H1 (cell line): ENCODE measurements around the gene HOXD12. TPM values are rescaled to one million over a fixed set of nuclear protein-coding genes. Genes with fewer than 3 reads are reported as not detected.

Experiments used
- CTCF ChIA-PET: fragments of 300-600 bp; sonication (Branson Sonifier 250); formaldehyde crosslinking; loops from one replicate; lab custom pipeline; 2021; ENCODE audit not compliant: partially characterized antibody; lab: Charles Lee
- POLR2A ChIA-PET: fragments of 300-600 bp; sonication (Branson Sonifier 250); formaldehyde crosslinking; loops from one replicate; lab custom pipeline; 2021; ENCODE audit warnings: inconsistent platforms; ENCODE audit not compliant: partially characterized antibody; lab: Charles Lee
- DNase-seq, 2 experiments: peaks; one replicate each; pipeline versions ENCODE4 v3.0.0 to v3.0.0-alpha.2; 2010 to 2022; ENCODE audit warnings: low spot score in 2 of 2, low read depth in 1 of 2, mixed read lengths in 1 of 2
- FAIRE-seq: peaks from 2 replicates; lab custom pipeline; 2011; peaks lifted over from hg19 to GRCh38; lab: Jason Lieb, UNC
- H2AFZ ChIP-seq: 2 replicates; pipeline ENCODE4 v1.8.1; 2012; ENCODE audit warnings: low read length, inconsistent platforms
- H2AK5ac ChIP-seq: 2 replicates; pipeline ENCODE4 v1.6.1; 2013; ENCODE audit warnings: low read depth, low read length
- H2BK120ac ChIP-seq: replicated peaks from 2 replicates; pipeline ENCODE3; 2013; ENCODE audit warnings: low read depth, low read length, inconsistent platforms
- H2BK12ac ChIP-seq: 2 replicates; pipeline ENCODE4 v1.6.1; 2013; ENCODE audit warnings: low read depth, low read length
- H2BK15ac ChIP-seq: 2 replicates; pipeline ENCODE4 v1.6.1; 2013; ENCODE audit warnings: low read length
- H2BK20ac ChIP-seq: 2 replicates; pipeline ENCODE4 v1.6.1; 2013; ENCODE audit warnings: low read length
- H2BK5ac ChIP-seq: 2 replicates; pipeline ENCODE4 v1.6.1; 2013; ENCODE audit warnings: low read depth, low read length
- H3K14ac ChIP-seq: 2 replicates; pipeline ENCODE4 v1.6.1; 2013; ENCODE audit warnings: inconsistent platforms; ENCODE audit not compliant: insufficient read length
- H3K18ac ChIP-seq: 2 replicates; pipeline ENCODE4 v1.6.1; 2013; ENCODE audit warnings: low read length; ENCODE audit errors: extremely low read depth
- H3K23ac ChIP-seq: 2 replicates; pipeline ENCODE4 v1.6.1; 2013; ENCODE audit warnings: inconsistent platforms; ENCODE audit not compliant: insufficient read length
- H3K23me2 ChIP-seq: 2 replicates; pipeline ENCODE4 v1.6.1; 2013; ENCODE audit warnings: low read depth, low read length
- H3K27ac ChIP-seq: 2 replicates; pipeline ENCODE4 v1.6.1; 2011; ENCODE audit warnings: low read depth, low read length, inconsistent platforms
- H3K27me3 ChIP-seq, 4 experiments: replicated peaks in 1 of 4; 1 replicate in 1 of 4; 2 replicates in 3 of 4; pipeline versions ENCODE4 v1.6.1 to v1.8.1; 2011 to 2013; ENCODE audit warnings: low read length in 3 of 4, mild to moderate bottlenecking in 3 of 4, inconsistent platforms in 2 of 4, mixed read lengths in 2 of 4, moderate library complexity in 1 of 4; ENCODE audit not compliant: control insufficient read depth in 3 of 4, insufficient read depth in 3 of 4; ENCODE audit errors: extremely low read depth in 1 of 4
- H3K36me3 ChIP-seq, 4 experiments: 2 replicates each; pipeline versions ENCODE4 v1.6.1 to v1.8.1; 2011 to 2013; ENCODE audit warnings: mild to moderate bottlenecking in 4 of 4, low read length in 3 of 4, moderate library complexity in 2 of 4, control low read depth in 1 of 4, inconsistent platforms in 1 of 4; ENCODE audit not compliant: insufficient read depth in 4 of 4, control insufficient read depth in 2 of 4
- H3K4ac ChIP-seq: replicated peaks from 2 replicates; pipeline ENCODE3; 2013; ENCODE audit warnings: low read length, low read depth, mixed read lengths, inconsistent platforms; ENCODE audit not compliant: insufficient read length
- H3K4me1 ChIP-seq, 4 experiments: replicated peaks in 1 of 4; 1 replicate in 1 of 4; 2 replicates in 3 of 4; pipeline versions ENCODE4 v1.6.1 to v1.8.1; 2011 to 2013; ENCODE audit warnings: low read length in 3 of 4, inconsistent platforms in 2 of 4, mixed read lengths in 1 of 4; ENCODE audit not compliant: insufficient read depth in 4 of 4, control insufficient read depth in 3 of 4
- H3K4me2 ChIP-seq, 2 experiments: 2 replicates each; pipeline versions ENCODE4 v1.6.1 to v1.8.1; 2011 to 2013; ENCODE audit warnings: low read depth in 2 of 2, low read length in 2 of 2, control low read depth in 1 of 2, inconsistent platforms in 1 of 2, mild to moderate bottlenecking in 1 of 2; ENCODE audit not compliant: insufficient read depth in 1 of 2
- H3K4me3 ChIP-seq, 4 experiments: fragments of 200-600, 300-600 bp in 1 of 4; sonication (generic), shearing (Covaris generic), sonication (Bioruptor Twin) in 1 of 4; 2 replicates each; pipeline versions ENCODE4 v1.5.1 to v1.8.1; 2011 to 2016; ENCODE audit warnings: low read length in 4 of 4, low read depth in 3 of 4, control low read depth in 2 of 4, inconsistent platforms in 2 of 4, mild to moderate bottlenecking in 2 of 4, mixed read lengths in 1 of 4, moderate library complexity in 1 of 4; ENCODE audit not compliant: insufficient read depth in 2 of 4; ENCODE audit errors: extremely low read depth in 1 of 4
- H3K56ac ChIP-seq: replicated peaks from 2 replicates; pipeline ENCODE3; 2013; ENCODE audit warnings: low read depth, mild to moderate bottlenecking, mixed read lengths, low read length, inconsistent platforms; ENCODE audit not compliant: insufficient read length
- H3K79me1 ChIP-seq: 2 replicates; pipeline ENCODE4 v1.6.1; 2013; ENCODE audit warnings: low read depth, low read length, control low read depth
- H3K79me2 ChIP-seq, 2 experiments: 2 replicates each; pipeline versions ENCODE4 v1.6.1 to v1.8.1; 2012 to 2013; ENCODE audit warnings: low read length in 2 of 2, mild to moderate bottlenecking in 2 of 2, inconsistent platforms in 1 of 2; ENCODE audit not compliant: insufficient read depth in 2 of 2, control insufficient read depth in 1 of 2
- H3K9ac ChIP-seq, 4 experiments: replicated peaks in 1 of 4; 1 replicate in 1 of 4; 2 replicates in 3 of 4; pipeline versions ENCODE4 v1.6.1 to v1.8.1; 2011 to 2013; ENCODE audit warnings: low read depth in 3 of 4, low read length in 3 of 4, control low read depth in 2 of 4, mild to moderate bottlenecking in 2 of 4, moderate library complexity in 2 of 4, inconsistent platforms in 1 of 4; ENCODE audit errors: extremely low read depth in 1 of 4
- H3K9me3 ChIP-seq, 2 experiments: 2 replicates each; pipeline versions ENCODE4 v1.6.1 to v1.8.1; 2012 to 2013; ENCODE audit warnings: mild to moderate bottlenecking in 2 of 2, moderate library complexity in 2 of 2, control low read depth in 1 of 2, inconsistent platforms in 1 of 2, low read depth in 1 of 2, low read length in 1 of 2, mixed read lengths in 1 of 2; ENCODE audit not compliant: insufficient read depth in 2 of 2
- H4K20me1 ChIP-seq, 2 experiments: replicated peaks in 1 of 2; 2 replicates each; pipeline versions ENCODE3 to v1.8.1; 2011 to 2013; ENCODE audit warnings: inconsistent platforms in 2 of 2, low read length in 2 of 2, mild to moderate bottlenecking in 1 of 2; ENCODE audit not compliant: insufficient read depth in 2 of 2, control insufficient read depth in 1 of 2
- H4K5ac ChIP-seq: 2 replicates; pipeline ENCODE4 v1.6.1; 2013; ENCODE audit warnings: low read length, low read depth, mixed read lengths, inconsistent platforms; ENCODE audit not compliant: insufficient read length
- H4K8ac ChIP-seq: 2 replicates; pipeline ENCODE4 v1.8.0; 2013; ENCODE audit warnings: mild to moderate bottlenecking, moderate library complexity, low read length, inconsistent platforms; ENCODE audit not compliant: insufficient read depth; ENCODE audit errors: extremely low read depth
- H4K91ac ChIP-seq: replicated peaks from 2 replicates; pipeline ENCODE3; 2013; ENCODE audit warnings: low read length, mixed read lengths, inconsistent platforms; ENCODE audit not compliant: insufficient read length
- CBX5 ChIP-seq: fragments of 300-800, 300-1000 bp; sonication (generic); IDR thresholded peaks from 2 replicates; pipeline ENCODE4 v1.7.1; 2016; ENCODE audit warnings: antibody characterized with exemption, low read length, low read depth
- CBX8 ChIP-seq: fragments of 300-800, 300-1000 bp; sonication (generic); IDR thresholded peaks from 2 replicates; pipeline ENCODE4 v1.7.1; 2016; ENCODE audit warnings: low read depth, low read length, borderline replicate concordance
- CREB1 ChIP-seq: IDR thresholded peaks from 2 replicates; pipeline ENCODE4 v1.6.1; 2012; ENCODE audit warnings: inconsistent platforms
- EZH2 ChIP-seq: fragments of 200-600 bp; sonication (generic); IDR thresholded peaks from 2 replicates; pipeline ENCODE4 v1.7.1; 2012; ENCODE audit warnings: low read depth, mild to moderate bottlenecking, moderate library complexity, low read length, inconsistent platforms; ENCODE audit not compliant: severe bottlenecking
- RXRA ChIP-seq: IDR thresholded peaks from 2 replicates; pipeline ENCODE4 v1.6.1; 2011; ENCODE audit warnings: low read depth, mild to moderate bottlenecking, low read length, moderate library complexity; ENCODE audit not compliant: insufficient read depth
- SIRT6 ChIP-seq: IDR thresholded peaks from one replicate; pipeline ENCODE4 v1.7.1; 2012; ENCODE audit warnings: low read length, inconsistent platforms
- SUZ12 ChIP-seq: fragments of 200-600 bp; sonication (generic); IDR thresholded peaks from 2 replicates; pipeline ENCODE4 v1.6.1; 2012; ENCODE audit warnings: mild to moderate bottlenecking, inconsistent platforms, low read length, moderate library complexity, mixed read lengths
- WGBS, 2 experiments: shearing (Covaris generic) in 1 of 2; methylation state at CpG; one replicate each; pipeline versions ENCODE4 v1.1.6 to v1.1.7; 2013 to 2015; ENCODE audit warnings: low lambda C conversion rate in 2 of 2, mixed read lengths in 2 of 2, inconsistent platforms in 1 of 2, low coverage in 1 of 2, missing lambda C conversion rate in 1 of 2; ENCODE audit not compliant: insufficient replicate concordance in 2 of 2, insufficient coverage in 1 of 2, insufficient read length in 1 of 2; ENCODE audit errors: extremely low coverage in 1 of 2, missing lambda C conversion rate in 1 of 2; 5-methylcytosine and 5-hydroxymethylcytosine counted together
- polyA plus RNA-seq, 7 experiments: library from polyadenylated mRNA; depleted of rRNA in 3 of 7; stranded (reverse) in 5 of 7; unstranded in 2 of 7; fragments of >200 nt in 5 of 7; fragments of 200-250 nt in 2 of 7; gene quantifications; 1 replicate in 5 of 7; 2 replicates in 1 of 7; 4 replicates in 1 of 7; pipeline versions ENCODE4 v1.2.1 to v1.2.3, GENCODE V29; 2011 to 2013; ENCODE audit warnings: missing spikeins in 2 of 7, mixed read lengths in 2 of 7
- total RNA-seq: library from RNA; stranded (reverse); fragmentation: NEBNext Ultra II Directional; extraction: Animal tissue kit (Norgen Biotek cat#: 25700); gene quantifications from 2 replicates; pipeline ENCODE4 v1.2.1, GENCODE V29; 2021
- TF ChIP-seq, protein P1 (sequence below): IDR thresholded peaks from 2 replicates; pipeline ENCODE4 v1.6.1; 2011; ENCODE audit warnings: low read length, improper control_type of control experiment

HOXD12 gene
- total and polyA plus RNA-seq, 2 of the 8 experiments (the other 6 are each of a cell fraction or from before 2014, with no cell fraction given), result not detected

DNA sequence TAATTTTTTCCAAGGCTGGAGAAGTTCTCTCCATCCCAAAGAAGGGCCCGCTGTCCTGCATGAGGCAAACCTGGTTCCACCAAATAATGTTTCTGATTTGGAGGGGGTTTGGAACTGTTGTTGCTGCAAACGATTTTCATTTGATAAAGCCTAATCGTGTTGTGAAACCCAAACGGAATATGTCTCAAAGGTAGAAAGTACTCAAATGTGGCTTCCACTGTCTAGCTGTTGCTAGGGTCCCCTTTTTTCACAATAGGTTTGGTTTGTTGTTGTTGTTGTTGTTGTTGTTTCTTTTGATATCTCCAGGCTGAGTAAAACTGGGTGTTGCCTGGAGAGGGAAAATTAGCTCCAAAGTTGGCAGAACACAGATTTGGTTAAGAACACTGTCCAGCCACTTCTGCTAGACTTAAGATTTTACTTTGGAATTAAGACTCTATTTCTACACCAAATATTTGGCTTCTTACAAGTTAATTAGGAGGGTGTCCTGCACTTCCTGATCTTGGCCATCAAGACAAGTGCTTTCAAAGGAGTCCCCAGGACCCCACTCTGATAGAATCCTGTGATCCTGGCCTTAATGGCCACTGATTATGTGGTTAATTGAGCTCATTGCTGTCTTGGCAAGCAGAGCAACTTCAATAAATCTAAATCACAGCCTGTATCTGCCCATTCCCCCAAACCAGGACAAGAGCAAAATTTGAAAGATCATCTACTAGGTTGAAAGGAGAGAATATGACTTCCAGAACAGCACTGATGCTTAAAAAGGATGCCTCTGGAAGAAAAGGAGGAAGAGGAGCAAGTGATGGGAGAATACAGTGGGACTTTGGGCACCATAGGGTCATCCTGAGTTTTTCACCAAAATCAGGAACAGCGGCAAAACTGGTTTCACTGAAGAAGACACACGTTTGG lies 10.4 kb upstream of the HOXD12 start:
- Histone ChIP-seq H3K14ac (no peak overlapping the region), H2AK5ac (no peak overlapping the region), H4K20me1 (peaks cover 19 to 39% of the 10 kb centered on the region in 2 experiments), H3K4me1 (peaks cover 0 to 12% (median 10%) of the 10 kb centered on the region in 4 experiments; a peak in 6 of 7 replicates), H2BK12ac (peak overlapping the region; percentile 55; the same call in 1 of the 2 replicates), H3K9me3 (no peaks in the 10 kb centered on the region; a peak in 1 of 4 replicates), H3K18ac (no peak overlapping the region), H3K27ac (no peak overlapping the region), H3K27me3 (peaks cover 94 to 100% (median 99%) of the 10 kb centered on the region in 4 experiments), H2BK120ac (no peak overlapping the region), H3K36me3 (peaks cover 0 to 5% (median 0%) of the 10 kb centered on the region in 4 experiments; a peak in 1 of 8 replicates), H3K4me2 (no peak overlapping the region; a peak in 1 of 4 replicates), H4K8ac (no peak overlapping the region), H3K4me3 (no peak overlapping the region), H4K91ac (no peak overlapping the region), H3K23ac (no peak overlapping the region), H3K56ac (no peak overlapping the region), H2AFZ (no peak overlapping the region), H3K4ac (no peak overlapping the region), H3K23me2 (peaks cover 2% of the 10 kb centered on the region; the same call in 1 of the 2 replicates), H3K9ac (no peak overlapping the region), H2BK15ac (0 out of 2 replicates have a peak overlapping the region, but pooled peaks have one; percentile 49), H3K79me2 (no peaks in the 10 kb centered on the region), H2BK5ac (no peak overlapping the region), H3K79me1 (no peaks in the 10 kb centered on the region), H4K5ac (no peak overlapping the region), H2BK20ac (no peak overlapping the region)
- WGBS, 2 experiments, result 19% methylated on average over 6 of the region's 6 CpGs; no CpG with 5 or more reads in 1 of the 2 experiments
- TF ChIP-seq CBX8 (peak; percentile 73; the same call in 1 of the 2 replicates), CBX5 (no peak), SUZ12 (peak; percentile 27; the same call in 1 of the 2 replicates), EZH2 (peak; percentile 51), RXRA (no peak), SIRT6 (no peak), CREB1 (no peak)
- TF ChIP-seq, protein P1, sequence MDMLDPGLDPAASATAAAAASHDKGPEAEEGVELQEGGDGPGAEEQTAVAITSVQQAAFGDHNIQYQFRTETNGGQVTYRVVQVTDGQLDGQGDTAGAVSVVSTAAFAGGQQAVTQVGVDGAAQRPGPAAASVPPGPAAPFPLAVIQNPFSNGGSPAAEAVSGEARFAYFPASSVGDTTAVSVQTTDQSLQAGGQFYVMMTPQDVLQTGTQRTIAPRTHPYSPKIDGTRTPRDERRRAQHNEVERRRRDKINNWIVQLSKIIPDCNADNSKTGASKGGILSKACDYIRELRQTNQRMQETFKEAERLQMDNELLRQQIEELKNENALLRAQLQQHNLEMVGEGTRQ, result no peak
- CTCF ChIA-PET, result interaction anchor here (0.9 to 2.7 kb wide), 15 partner anchors 8 to 720 kb away, joined by 3 to 15 read pairs (median 3); no protein-coding TSS in a partner anchor
- POLR2A ChIA-PET, result no interaction called here
- peak in 1 of 2 experiments; percentile 48 for DNase-seq
- FAIRE-seq, result peak; percentile 13
